IPS-18a (cell line): ENCODE data around the gene HEXIM1.

ENCODE experiments used
- H3K27ac ChIP-seq: one replicate; pipeline ENCODE4 v1.5.1; 2013; ENCODE audit warnings: low read length
- H3K27me3 ChIP-seq: one replicate; pipeline ENCODE4 v1.6.1; 2013; ENCODE audit warnings: mild to moderate bottlenecking, low read length; ENCODE audit not compliant: control insufficient read depth, insufficient read depth
- H3K36me3 ChIP-seq: one replicate; pipeline ENCODE4 v1.6.1; 2013; ENCODE audit warnings: low read depth, low read length; ENCODE audit not compliant: control insufficient read depth
- H3K4me1 ChIP-seq: one replicate; pipeline ENCODE4 v1.6.1; 2013; ENCODE audit warnings: low read depth, low read length; ENCODE audit not compliant: control insufficient read depth
- H3K4me3 ChIP-seq: one replicate; pipeline ENCODE4 v1.5.1; 2013; ENCODE audit warnings: low read length
- H3K9ac ChIP-seq: one replicate; pipeline ENCODE4 v1.6.1; 2013; ENCODE audit warnings: mild to moderate bottlenecking, low read length, moderate library complexity
- H3K9me3 ChIP-seq: one replicate; pipeline ENCODE4 v1.6.1; 2013; ENCODE audit warnings: low read depth, low read length; ENCODE audit not compliant: control insufficient read depth

HEXIM1 gene

DNA sequence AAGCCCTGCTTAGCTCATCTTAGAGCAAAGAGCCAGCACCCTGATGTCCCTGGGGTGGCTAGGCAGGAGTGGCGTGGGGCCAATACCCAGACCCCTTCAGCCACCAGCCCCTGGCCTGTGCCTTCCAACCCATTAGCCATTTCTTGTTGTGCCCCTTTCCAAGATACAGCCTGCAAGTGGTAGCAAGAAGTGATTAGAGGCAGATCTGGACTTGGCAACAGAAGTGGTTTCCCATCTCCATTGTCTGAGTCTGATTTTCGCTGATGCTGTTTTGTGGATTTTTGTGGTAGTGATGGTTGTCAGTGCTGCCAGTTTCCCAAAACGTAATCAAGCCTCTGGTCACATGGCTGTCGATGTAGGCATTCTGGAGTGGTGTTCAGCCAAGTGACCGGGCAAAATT, 41.7 kb upstream of the HEXIM1 start:
- H3K27ac ChIP-seq = no peak overlapping the region
- H3K4me1 ChIP-seq = no peaks in the 10 kb centered on the region
- no peak overlapping the region for H3K4me3 ChIP-seq
- H3K36me3 ChIP-seq = peaks cover 69% of the 10 kb centered on the region
- no peak overlapping the region for H3K9ac ChIP-seq
- no peaks in the 10 kb centered on the region for H3K27me3 ChIP-seq
- H3K9me3 ChIP-seq = no peaks in the 10 kb centered on the region

- no peaks in the 10 kb centered on the region for H3K9me3 ChIP-seq
- H3K27me3 ChIP-seq = no peaks in the 10 kb centered on the region
- no peak overlapping the region for H3K9ac ChIP-seq
- H3K27ac ChIP-seq = no peak overlapping the region
- H3K4me3 ChIP-seq = no peak overlapping the region
- peaks cover 60% of the 10 kb centered on the region for H3K36me3 ChIP-seq
- no peaks in the 10 kb centered on the region for H3K4me1 ChIP-seq
Observed at GRCh38 chr17:45107293-45108010, 40.8 kb upstream of the HEXIM1 start.

GRCh38 chr17:45108051-45108450, 40.2 kb upstream of the HEXIM1 start:
- H3K27ac ChIP-seq = no peak overlapping the region
- no peaks in the 10 kb centered on the region for H3K27me3 ChIP-seq
- H3K4me3 ChIP-seq = no peak overlapping the region
- no peaks in the 10 kb centered on the region for H3K4me1 ChIP-seq
- no peaks in the 10 kb centered on the region for H3K9me3 ChIP-seq
- peaks cover 54% of the 10 kb centered on the region for H3K36me3 ChIP-seq
- H3K9ac ChIP-seq = no peak overlapping the region

GRCh38 chr17:45108595-45109521, 39.4 kb upstream of the HEXIM1 start:
- no peaks in the 10 kb centered on the region for H3K9me3 ChIP-seq
- H3K4me1 ChIP-seq = no peaks in the 10 kb centered on the region
- no peak overlapping the region for H3K4me3 ChIP-seq
- H3K27ac ChIP-seq = no peak overlapping the region
- no peaks in the 10 kb centered on the region for H3K27me3 ChIP-seq
- peaks cover 46% of the 10 kb centered on the region for H3K36me3 ChIP-seq
- H3K9ac ChIP-seq = no peak overlapping the region

DNA sequence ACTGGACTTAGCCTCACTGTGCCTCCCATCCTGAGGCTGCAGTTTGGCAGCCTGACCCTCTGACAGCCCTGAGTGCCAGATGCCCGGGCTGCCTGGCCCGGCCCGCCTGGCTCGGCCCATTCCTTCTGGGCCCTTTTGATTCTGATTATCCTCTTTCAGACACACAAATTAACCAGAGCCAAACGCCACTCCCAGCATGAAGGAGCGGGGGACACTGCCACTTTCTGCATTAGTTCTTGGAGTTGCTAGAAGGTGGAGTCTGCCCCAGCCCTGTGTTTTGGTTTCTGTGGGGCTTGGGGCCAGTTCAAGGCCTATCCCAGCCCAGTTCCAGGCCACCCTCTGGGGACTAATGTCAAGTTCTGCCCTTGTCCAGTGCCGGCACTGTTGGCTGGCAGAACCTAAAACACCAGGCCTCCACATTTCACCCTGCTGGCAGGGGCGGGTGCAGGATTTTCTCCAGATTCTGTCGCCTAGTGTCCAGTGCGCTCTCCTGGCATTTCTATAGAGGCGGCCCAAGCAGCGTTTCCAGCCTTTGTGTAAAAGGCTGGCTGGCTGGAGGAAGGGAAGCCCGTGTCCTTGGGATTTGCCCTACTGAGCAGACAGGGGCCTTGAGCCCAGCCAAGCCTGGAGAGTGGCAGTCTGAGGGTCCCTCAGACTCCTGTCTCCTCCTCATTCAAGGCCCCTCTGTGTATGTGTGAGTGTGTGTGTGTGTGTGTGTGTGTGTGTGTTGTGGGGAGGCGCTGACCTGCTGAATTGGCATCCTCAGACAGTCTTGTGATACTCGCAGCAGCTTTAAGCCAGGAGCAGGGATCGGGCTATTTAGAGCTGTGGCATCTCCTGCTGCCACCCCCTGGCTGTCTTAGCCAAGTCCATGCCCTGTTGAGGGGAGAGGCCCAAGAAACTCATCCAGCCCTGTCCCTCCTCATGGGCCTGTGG, 37.3 kb upstream of the HEXIM1 start:
- Histone ChIP-seq H3K4me1 (no peaks in the 10 kb centered on the region), H3K36me3 (peaks cover 27% of the 10 kb centered on the region), H3K4me3 (no peak overlapping the region), H3K9me3 (no peaks in the 10 kb centered on the region), H3K27ac (no peak overlapping the region), H3K9ac (no peak overlapping the region), H3K27me3 (no peaks in the 10 kb centered on the region)

GRCh38 chr17:45111850-45112249, 36.4 kb upstream of the HEXIM1 start:
- Histone ChIP-seq H3K4me3 (no peak overlapping the region), H3K27ac (no peak overlapping the region), H3K36me3 (peaks cover 18% of the 10 kb centered on the region), H3K9ac (no peak overlapping the region), H3K9me3 (no peaks in the 10 kb centered on the region), H3K4me1 (no peaks in the 10 kb centered on the region), H3K27me3 (no peaks in the 10 kb centered on the region)

DNA sequence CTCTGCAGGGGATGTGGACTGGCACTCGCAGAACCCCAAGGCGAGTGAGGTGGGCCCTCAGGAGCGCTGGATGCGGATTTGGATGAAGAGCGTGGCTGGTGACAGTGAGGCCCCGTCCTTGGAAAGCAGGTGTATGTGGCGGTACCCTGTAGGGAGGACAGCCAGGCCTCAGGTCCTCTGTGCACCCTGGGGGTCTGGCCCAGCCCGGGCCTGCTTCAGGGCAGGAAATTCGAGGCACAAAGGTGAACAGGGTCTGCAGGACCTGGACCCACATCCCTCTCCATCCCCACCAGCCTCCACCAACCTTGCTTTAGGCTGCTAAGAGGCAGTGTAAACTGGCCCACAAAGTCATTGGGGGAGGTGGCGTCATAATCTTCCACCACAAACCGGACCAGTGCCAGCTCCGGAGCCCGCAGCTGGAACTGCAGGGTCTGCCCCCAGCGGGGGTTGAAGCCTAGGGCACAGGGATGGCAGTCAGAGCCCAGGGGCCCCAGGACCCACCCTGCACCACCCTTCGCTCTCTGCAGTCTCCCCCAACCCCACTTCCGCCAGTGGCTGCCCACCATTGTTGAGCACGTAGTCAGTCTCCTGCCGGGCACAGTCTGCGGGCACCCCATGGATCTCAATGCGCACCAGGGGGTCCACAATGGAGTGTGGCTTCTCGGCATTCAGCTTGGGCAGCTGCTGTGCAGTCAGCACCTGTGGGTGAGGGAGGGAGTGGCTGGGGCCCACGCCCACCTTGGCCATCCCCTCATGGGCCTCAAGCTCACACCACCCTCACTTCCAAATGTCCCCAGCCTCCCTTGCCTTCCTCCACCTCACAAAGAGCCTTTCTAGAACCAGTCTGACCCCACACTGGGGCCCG, 35.5 kb upstream of the HEXIM1 start:
- H3K4me1 ChIP-seq = no peaks in the 10 kb centered on the region
- no peak overlapping the region for H3K27ac ChIP-seq
- H3K27me3 ChIP-seq = no peaks in the 10 kb centered on the region
- H3K36me3 ChIP-seq = peaks cover 8% of the 10 kb centered on the region
- no peaks in the 10 kb centered on the region for H3K9me3 ChIP-seq
- no peak overlapping the region for H3K9ac ChIP-seq
- no peak overlapping the region for H3K4me3 ChIP-seq

DNA sequence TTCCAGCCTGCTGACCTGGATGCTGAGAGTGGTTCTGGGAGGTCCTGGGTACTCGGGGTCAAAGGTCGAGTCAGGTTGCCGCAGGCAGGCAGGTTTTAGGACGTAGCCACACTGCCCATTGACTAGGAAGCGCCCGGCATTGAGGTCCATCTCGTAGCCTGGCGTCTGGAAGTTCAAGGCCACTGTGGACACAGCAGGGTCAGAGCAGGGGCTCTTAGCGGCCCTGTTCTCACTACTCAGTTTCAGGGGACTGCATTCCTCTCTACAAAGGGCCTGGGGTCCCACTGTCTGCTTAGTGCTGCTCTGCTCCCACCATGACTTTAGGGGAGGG, 34.9 kb upstream of the HEXIM1 start:
- no peaks in the 10 kb centered on the region for H3K27me3 ChIP-seq
- H3K4me1 ChIP-seq = no peaks in the 10 kb centered on the region
- H3K9ac ChIP-seq = no peak overlapping the region
- H3K4me3 ChIP-seq = no peak overlapping the region
- no peak overlapping the region for H3K27ac ChIP-seq
- peaks cover 2% of the 10 kb centered on the region for H3K36me3 ChIP-seq
- no peaks in the 10 kb centered on the region for H3K9me3 ChIP-seq

GRCh38 chr17:45114117-45114932, 34.0 kb upstream of the HEXIM1 start:
- H3K27me3 ChIP-seq = no peaks in the 10 kb centered on the region
- no peaks in the 10 kb centered on the region for H3K4me1 ChIP-seq
- H3K36me3 ChIP-seq = no peaks in the 10 kb centered on the region
- no peak overlapping the region for H3K9ac ChIP-seq
- H3K27ac ChIP-seq = no peak overlapping the region
- no peak overlapping the region for H3K4me3 ChIP-seq
- no peaks in the 10 kb centered on the region for H3K9me3 ChIP-seq

DNA sequence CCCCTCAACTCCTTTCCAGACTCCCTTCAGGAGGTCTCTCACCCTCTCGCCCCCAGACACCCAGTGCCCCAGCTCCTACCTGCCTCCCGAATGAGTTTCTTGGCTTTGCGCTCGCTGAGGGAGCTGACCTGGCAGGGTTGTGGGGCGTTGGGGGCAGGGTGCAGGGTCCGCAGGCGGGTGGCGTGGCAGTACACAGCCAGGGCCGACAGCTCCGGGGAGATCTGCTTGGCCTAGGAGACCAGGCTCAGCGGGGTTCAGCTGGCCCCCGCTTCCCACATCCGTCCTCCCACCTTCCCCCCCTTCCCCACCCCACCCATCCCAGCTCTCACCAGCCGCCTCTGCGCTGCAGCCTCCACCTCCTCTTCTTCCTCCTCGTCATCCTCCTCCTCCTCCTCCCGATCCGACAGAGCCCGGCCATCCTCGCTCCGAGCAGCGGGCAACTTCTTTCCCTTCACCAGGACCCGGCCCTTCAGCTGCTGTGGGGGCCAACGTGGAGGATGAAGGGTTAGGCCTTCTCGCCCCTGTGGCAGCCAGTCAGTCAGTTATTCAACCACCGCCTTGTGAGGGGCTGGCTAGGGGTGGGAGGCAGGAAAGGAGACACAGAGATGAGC, 33.2 kb upstream of the HEXIM1 start:
- Histone ChIP-seq H3K27me3 (no peaks in the 10 kb centered on the region), H3K27ac (no peak overlapping the region), H3K9me3 (no peaks in the 10 kb centered on the region), H3K4me3 (no peak overlapping the region), H3K4me1 (no peaks in the 10 kb centered on the region), H3K9ac (no peak overlapping the region), H3K36me3 (no peaks in the 10 kb centered on the region)
